Neuronal stem cell (in vitro differentiated cells): ENCODE measurements around the gene ALG1.
A peak's percentile ranks its signal among the peaks of the same experiment; 100 is the strongest.

ENCODE experiments used
- DNase-seq: peaks from one replicate; pipeline ENCODE4 v3.0.0-alpha.2; 2013; ENCODE audit warnings: low spot score
- H2AFZ ChIP-seq: one replicate; pipeline ENCODE4 v1.6.1; 2013; ENCODE audit warnings: mild to moderate bottlenecking, low read length, inconsistent platforms
- H2AK5ac ChIP-seq: 2 replicates; pipeline ENCODE4 v1.6.1; 2013; ENCODE audit warnings: low read depth, mild to moderate bottlenecking, inconsistent platforms, low read length, moderate library complexity, mixed read lengths
- H2BK120ac ChIP-seq: 2 replicates; pipeline ENCODE4 v1.6.1; 2013; ENCODE audit warnings: low read depth, mild to moderate bottlenecking, inconsistent platforms, low read length, moderate library complexity, mixed read lengths
- H2BK12ac ChIP-seq: one replicate; pipeline ENCODE4 v1.6.1; 2013; ENCODE audit warnings: low read length, inconsistent platforms
- H2BK15ac ChIP-seq: 2 replicates; pipeline ENCODE4 v1.6.1; 2013; ENCODE audit warnings: mild to moderate bottlenecking, low read length, inconsistent platforms, mixed read lengths
- H2BK5ac ChIP-seq: one replicate; pipeline ENCODE4 v1.6.1; 2013; ENCODE audit warnings: inconsistent platforms, mild to moderate bottlenecking, low read length, moderate library complexity
- H3K14ac ChIP-seq: one replicate; pipeline ENCODE4 v1.6.1; 2013; ENCODE audit warnings: low read length, inconsistent platforms
- H3K18ac ChIP-seq: 2 replicates; pipeline ENCODE4 v1.6.1; 2013; ENCODE audit warnings: low read length, inconsistent platforms
- H3K23ac ChIP-seq: 2 replicates; pipeline ENCODE4 v1.6.1; 2013; ENCODE audit warnings: low read depth, mild to moderate bottlenecking, mixed read lengths, low read length, inconsistent platforms; ENCODE audit not compliant: poor library complexity
- H3K27ac ChIP-seq: replicated peaks from 3 replicates; pipeline ENCODE4 v1.5.1; 2013; ENCODE audit warnings: low read length, inconsistent platforms
- H3K27me3 ChIP-seq, 3 experiments: 2 replicates each; pipeline ENCODE4 v1.6.1; 2013; ENCODE audit warnings: low read length in 3 of 3, mild to moderate bottlenecking in 2 of 3, inconsistent platforms in 1 of 3, low read depth in 1 of 3, mixed read lengths in 1 of 3, moderate library complexity in 1 of 3; ENCODE audit not compliant: control insufficient read depth in 3 of 3, insufficient read depth in 3 of 3
- H3K36me3 ChIP-seq, 2 donors: replicated peaks in 1 of 2; 2 replicates each; pipeline ENCODE4 v1.6.1; 2013; ENCODE audit warnings: low read length in 2 of 2; ENCODE audit not compliant: control insufficient read depth in 2 of 2, insufficient read depth in 2 of 2
- H3K4ac ChIP-seq: 2 replicates; pipeline ENCODE4 v1.6.1; 2013; ENCODE audit warnings: inconsistent platforms, mild to moderate bottlenecking, low read length, moderate library complexity
- H3K4me1 ChIP-seq, 2 donors: 1 replicate in 1 of 2; 2 replicates in 1 of 2; pipeline ENCODE4 v1.6.1; 2013; ENCODE audit warnings: low read length in 2 of 2, low read depth in 1 of 2; ENCODE audit not compliant: control insufficient read depth in 2 of 2, insufficient read depth in 1 of 2
- H3K4me2 ChIP-seq: one replicate; pipeline ENCODE4 v1.6.1; 2013; ENCODE audit warnings: mild to moderate bottlenecking, low read length, inconsistent platforms; ENCODE audit not compliant: insufficient read depth, poor library complexity, severe bottlenecking
- H3K4me3 ChIP-seq, 2 donors: 2 replicates each; pipeline ENCODE4 v1.5.1; 2013; ENCODE audit warnings: low read length in 2 of 2, mild to moderate bottlenecking in 2 of 2, inconsistent platforms in 1 of 2, moderate library complexity in 1 of 2
- H3K79me1 ChIP-seq: one replicate; pipeline ENCODE4 v1.6.1; 2013; ENCODE audit warnings: low read depth, mild to moderate bottlenecking, inconsistent platforms, low read length, moderate library complexity
- H3K9ac ChIP-seq: one replicate; pipeline ENCODE4 v1.6.1; 2013; ENCODE audit warnings: mild to moderate bottlenecking, low read depth, low read length, inconsistent platforms; ENCODE audit not compliant: poor library complexity
- H3K9me3 ChIP-seq, 2 donors: replicated peaks in 1 of 2; 2 replicates each; pipeline versions ENCODE3 to v1.6.1; 2013; ENCODE audit warnings: low read length in 2 of 2, mild to moderate bottlenecking in 2 of 2, inconsistent platforms in 1 of 2, low read depth in 1 of 2, mixed read lengths in 1 of 2, moderate library complexity in 1 of 2; ENCODE audit not compliant: control insufficient read depth in 2 of 2, insufficient read depth in 1 of 2
- H4K8ac ChIP-seq: one replicate; pipeline ENCODE4 v1.6.1; 2013; ENCODE audit warnings: low read depth, mild to moderate bottlenecking, inconsistent platforms, low read length, moderate library complexity
- H4K91ac ChIP-seq: one replicate; pipeline ENCODE4 v1.6.1; 2013; ENCODE audit warnings: low read length, low read depth, mild to moderate bottlenecking, inconsistent platforms; ENCODE audit not compliant: poor library complexity
- WGBS, 2 donors: extraction: QIAGEN DNeasy Blood & Tissue Kit; methylation state at CpG; one replicate each; pipeline ENCODE4 v1.1.7; 2013; ENCODE audit warnings: missing lambda C conversion rate in 2 of 2, mixed read lengths in 1 of 2; ENCODE audit not compliant: insufficient read length in 2 of 2, insufficient replicate concordance in 1 of 2; ENCODE audit errors: extremely low coverage in 2 of 2; 5-methylcytosine and 5-hydroxymethylcytosine counted together

ALG1 gene

GRCh38 chr16:5034167-5034523 is 37.5 kb upstream of the ALG1 start:
- Histone ChIP-seq H3K27ac (no peak overlapping the region), H2BK5ac (no peak overlapping the region), H3K9ac (no peak overlapping the region), H3K18ac (no peak overlapping the region), H3K79me1 (peaks cover 6% of the 10 kb centered on the region), H3K4ac (no peak overlapping the region), H3K4me3 (peak overlapping the region; percentile 75 to 96), H3K36me3 (no peaks in the 10 kb centered on the region), H3K4me1 (peaks cover 2 to 19% of the 10 kb centered on the region in 2 donors), H4K8ac (no peak overlapping the region), H3K27me3 (peaks cover 0 to 1% (median 0%) of the 10 kb centered on the region in 3 experiments), H2BK12ac (no peak overlapping the region), H3K9me3 (no peaks in the 10 kb centered on the region), H2AFZ (peak overlapping the region; percentile 100), H3K14ac (no peak overlapping the region), H2BK120ac (no peak overlapping the region), H2BK15ac (no peak overlapping the region), H3K4me2 (peak overlapping the region; percentile 95), H3K23ac (no peak overlapping the region), H2AK5ac (no peak overlapping the region), H4K91ac (no peak overlapping the region)
- DNase-seq: no peak
- WGBS, 2 donors: no CpG with 5 or more reads among the region's 2 CpGs

DNA sequence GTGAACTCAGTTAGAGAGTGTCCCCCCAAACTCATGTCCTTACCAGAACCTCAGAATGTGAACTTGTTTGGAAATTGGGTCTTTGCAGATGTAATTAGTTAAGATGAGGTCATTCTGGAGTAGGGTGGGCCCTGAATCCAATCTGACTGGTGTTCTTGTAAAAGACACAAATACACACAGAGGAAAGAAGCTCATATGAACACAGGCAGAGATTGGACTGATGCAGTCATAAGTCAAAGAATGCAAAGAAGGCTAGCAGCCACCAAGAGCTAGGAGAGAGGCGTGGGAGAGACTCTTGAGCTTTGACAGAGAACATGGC is 35.8 kb upstream of the ALG1 start:
- no CpG with 5 or more reads among the region's 1 CpG for WGBS, 2 donors
- Histone ChIP-seq H3K27ac (peak overlapping the region; percentile 38), H2BK15ac (no peak overlapping the region), H3K4ac (no peak overlapping the region), H3K79me1 (peaks cover 3% of the 10 kb centered on the region), H2BK120ac (no peak overlapping the region), H4K91ac (no peak overlapping the region), H2BK5ac (no peak overlapping the region), H4K8ac (no peak overlapping the region), H3K9ac (no peak overlapping the region), H3K4me3 (no peak overlapping the region), H2AK5ac (no peak overlapping the region), H2AFZ (peak overlapping the region; percentile 78), H3K4me2 (no peak overlapping the region), H3K36me3 (no peaks in the 10 kb centered on the region), H2BK12ac (no peak overlapping the region), H3K4me1 (peaks cover 2 to 19% of the 10 kb centered on the region in 2 donors), H3K14ac (no peak overlapping the region), H3K9me3 (no peaks in the 10 kb centered on the region), H3K23ac (no peak overlapping the region), H3K27me3 (peaks cover 0 to 2% (median 1%) of the 10 kb centered on the region in 3 experiments), H3K18ac (no peak overlapping the region)
- no peak for DNase-seq

- Histone ChIP-seq H2BK15ac (no peak overlapping the region), H3K27ac (no peak overlapping the region), H3K9ac (no peak overlapping the region), H2BK120ac (no peak overlapping the region), H3K4me2 (no peak overlapping the region), H2BK12ac (no peak overlapping the region), H3K36me3 (no peaks in the 10 kb centered on the region), H3K23ac (no peak overlapping the region), H3K18ac (no peak overlapping the region), H3K14ac (no peak overlapping the region), H3K79me1 (peaks cover 3% of the 10 kb centered on the region), H3K4me1 (peaks cover 2 to 19% of the 10 kb centered on the region in 2 donors), H2BK5ac (no peak overlapping the region), H2AK5ac (no peak overlapping the region), H4K91ac (no peak overlapping the region), H2AFZ (peak overlapping the region; percentile 78), H3K4me3 (no peak overlapping the region), H4K8ac (no peak overlapping the region), H3K4ac (no peak overlapping the region), H3K27me3 (peaks cover 0 to 7% (median 1%) of the 10 kb centered on the region in 3 experiments), H3K9me3 (no peaks in the 10 kb centered on the region)
- DNase-seq: no peak
- WGBS, 2 donors: no CpG with 5 or more reads among the region's 12 CpGs
Observed at GRCh38 chr16:5036228-5037156, 35.2 kb upstream of the ALG1 start.

DNA sequence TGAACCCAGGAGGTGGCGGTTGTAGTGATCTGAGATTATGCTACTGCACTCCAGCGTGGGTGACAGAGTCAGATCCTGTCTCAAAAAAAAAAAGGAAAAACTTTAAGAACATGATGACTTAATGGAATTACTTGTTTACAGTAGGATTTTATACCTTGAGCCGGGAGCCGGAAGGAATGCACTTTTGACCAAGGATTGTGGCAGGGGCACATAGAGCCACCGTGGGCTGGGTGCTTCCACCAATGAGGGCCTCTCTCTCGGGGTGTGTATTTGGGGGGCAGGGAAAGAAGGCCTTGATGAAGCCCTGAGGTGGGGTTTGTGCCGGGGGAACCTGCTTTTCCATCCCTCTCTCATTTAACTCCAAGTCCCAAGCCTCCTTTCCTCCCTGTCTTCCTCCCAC is 31.2 kb upstream of the ALG1 start:
- no peak overlapping the region for H2BK12ac ChIP-seq
- no peak overlapping the region for H2AK5ac ChIP-seq
- H2BK15ac ChIP-seq: no peak overlapping the region
- H4K8ac ChIP-seq: no peak overlapping the region
- no peak for DNase-seq
- H3K23ac ChIP-seq: no peak overlapping the region
- no peak overlapping the region for H3K27ac ChIP-seq
- peaks cover 2 to 6% of the 10 kb centered on the region in 2 donors for H3K4me1 ChIP-seq
- H3K4ac ChIP-seq: no peak overlapping the region
- no peaks in the 10 kb centered on the region for H3K79me1 ChIP-seq
- no peak overlapping the region for H4K91ac ChIP-seq
- no peak overlapping the region for H3K9ac ChIP-seq
- H2BK5ac ChIP-seq: no peak overlapping the region
- H3K18ac ChIP-seq: no peak overlapping the region
- H2AFZ ChIP-seq: no peak overlapping the region
- H3K27me3 ChIP-seq: peaks cover 0 to 16% (median 0%) of the 10 kb centered on the region in 3 experiments
- no peaks in the 10 kb centered on the region for H3K36me3 ChIP-seq
- WGBS, 2 donors: no CpG with 5 or more reads among the region's 7 CpGs
- no peak overlapping the region for H3K14ac ChIP-seq
- no peak overlapping the region for H2BK120ac ChIP-seq
- H3K4me2 ChIP-seq: no peak overlapping the region
- H3K9me3 ChIP-seq: no peaks in the 10 kb centered on the region
- no peak overlapping the region for H3K4me3 ChIP-seq
